HS-5 (cell line): Measurements from ENCODE around the gene PKD1.

ENCODE experiments used
- DNase-seq: peaks from one replicate; pipeline ENCODE4 v3.0.0-alpha.2; 2012; ENCODE audit warnings: low read depth

Gene PKD1

GRCh38 chr16:2074071-2074470 lies 61.6 kb downstream of the PKD1 start:
- DNase-seq, result no peak

- no peak for DNase-seq
These were observed 62.8 kb downstream of the PKD1 start for GRCh38 chr16:2072926-2073325.

GRCh38 chr16:2071454-2072202 lies 64.1 kb downstream of the PKD1 start:
- no peak for DNase-seq

- no peak for DNase-seq
These were observed 64.9 kb downstream of the PKD1 start for GRCh38 chr16:2070576-2071453.

GRCh38 chr16:2066139-2066538 lies 69.6 kb downstream of the PKD1 start:
- no peak for DNase-seq

GRCh38 chr16:2064368-2064945 lies 71.2 kb downstream of the PKD1 start:
- DNase-seq, result no peak

- DNase-seq, result no peak
These were observed 71.8 kb downstream of the PKD1 start for GRCh38 chr16:2063861-2064260.

- DNase-seq, result no peak
These were observed 72.9 kb downstream of the PKD1 start for GRCh38 chr16:2062801-2063200.

GRCh38 chr16:2061526-2061925 lies 74.2 kb downstream of the PKD1 start:
- DNase-seq, result no peak

GRCh38 chr16:2061023-2061422 lies 74.7 kb downstream of the PKD1 start:
- no peak for DNase-seq

- DNase-seq, result no peak
These were observed 75.4 kb downstream of the PKD1 start for GRCh38 chr16:2060346-2060745.

- no peak for DNase-seq
These were observed 76.8 kb downstream of the PKD1 start for GRCh38 chr16:2058872-2059271.

- no peak for DNase-seq
These were observed 77.3 kb downstream of the PKD1 start for GRCh38 chr16:2058420-2058819.

- no peak for DNase-seq
These were observed 78.3 kb downstream of the PKD1 start for GRCh38 chr16:2057438-2057837.

GRCh38 chr16:2056681-2057407 lies 78.9 kb downstream of the PKD1 start:
- DNase-seq, result no peak

- DNase-seq, result no peak
These were observed 79.6 kb downstream of the PKD1 start for GRCh38 chr16:2056077-2056476.

GRCh38 chr16:2054543-2055245 lies 81.0 kb downstream of the PKD1 start:
- no peak for DNase-seq

GRCh38 chr16:2053897-2054296 lies 81.8 kb downstream of the PKD1 start:
- no peak for DNase-seq

GRCh38 chr16:2053211-2053610 lies 82.5 kb downstream of the PKD1 start:
- no peak for DNase-seq

- DNase-seq, result no peak
These were observed 87.6 kb downstream of the PKD1 start for GRCh38 chr16:2048116-2048543.

GRCh38 chr16:2047330-2048115 lies 88.2 kb downstream of the PKD1 start, which contains the start of the genes NTHL1 and TSC2:
TSS of gene NTHL1 (minus strand) at chr16:2047834. CDS start at chr16:2047823, 11 bp downstream.
TSS of gene TSC2 (plus strand) at chr16:2047985. CDS start at chr16:2048616, 631 bp downstream.
- DNase-seq, result peak; percentile 65
